Mesenchymal stem cell (in vitro differentiated cells and primary cell): ENCODE data around the gene ATG4B.

Experiments
- DNase-seq: peaks from one replicate; pipeline ENCODE4 v3.0.0-alpha.2; 2013
- H2AFZ ChIP-seq: one replicate; pipeline ENCODE4 v1.6.1; 2013; ENCODE audit warnings: low read depth, mild to moderate bottlenecking, control low read depth, inconsistent platforms, low read length, moderate library complexity
- H2AK5ac ChIP-seq: 2 replicates; pipeline ENCODE4 v1.6.1; 2013; ENCODE audit warnings: low read length, moderate library complexity, mild to moderate bottlenecking, inconsistent platforms; ENCODE audit not compliant: severe bottlenecking
- H2BK120ac ChIP-seq: one replicate; pipeline ENCODE4 v1.6.1; 2013; ENCODE audit warnings: low read depth, mild to moderate bottlenecking, inconsistent platforms, low read length, moderate library complexity
- H2BK12ac ChIP-seq, 2 experiments: one replicate each; pipeline ENCODE4 v1.6.1; 2013; ENCODE audit warnings: inconsistent platforms in 2 of 2, low read length in 2 of 2, mild to moderate bottlenecking in 2 of 2, moderate library complexity in 2 of 2, control low read depth in 1 of 2
- H2BK15ac ChIP-seq: one replicate; pipeline ENCODE4 v1.6.1; 2013; ENCODE audit warnings: mild to moderate bottlenecking, low read depth, inconsistent platforms; ENCODE audit not compliant: poor library complexity, severe bottlenecking
- H2BK5ac ChIP-seq: 2 replicates; pipeline ENCODE4 v1.6.1; 2013; ENCODE audit warnings: low read depth, mild to moderate bottlenecking, low read length, control low read depth, inconsistent platforms; ENCODE audit not compliant: poor library complexity, severe bottlenecking
- H3K14ac ChIP-seq, 2 experiments: one replicate each; pipeline ENCODE4 v1.6.1; 2013; ENCODE audit warnings: inconsistent platforms in 2 of 2, low read length in 2 of 2, control low read depth in 1 of 2, mild to moderate bottlenecking in 1 of 2, moderate library complexity in 1 of 2
- H3K18ac ChIP-seq, 2 experiments: one replicate each; pipeline ENCODE4 v1.6.1; 2013; ENCODE audit warnings: inconsistent platforms in 2 of 2, low read length in 2 of 2, control low read depth in 1 of 2, low read depth in 1 of 2, mild to moderate bottlenecking in 1 of 2
- H3K23ac ChIP-seq, 2 experiments: one replicate each; pipeline ENCODE4 v1.6.1; 2013; ENCODE audit warnings: inconsistent platforms in 2 of 2, low read length in 2 of 2, mild to moderate bottlenecking in 2 of 2, moderate library complexity in 2 of 2, control low read depth in 1 of 2
- H3K27ac ChIP-seq: 2 replicates; pipeline ENCODE4 v1.5.1; 2013; ENCODE audit warnings: mild to moderate bottlenecking, moderate library complexity, low read length, control low read depth, inconsistent platforms; ENCODE audit not compliant: poor library complexity, severe bottlenecking
- H3K27me3 ChIP-seq, 2 experiments: 2 replicates each; pipeline versions ENCODE4 v1.6.1 to v1.7.0; 2013; ENCODE audit warnings: low read length in 2 of 2, mild to moderate bottlenecking in 2 of 2, moderate library complexity in 2 of 2, control low read depth in 1 of 2, inconsistent platforms in 1 of 2; ENCODE audit not compliant: control insufficient read depth in 1 of 2, insufficient read depth in 1 of 2
- H3K36me3 ChIP-seq, 2 experiments: 2 replicates each; pipeline versions ENCODE4 v1.6.1 to v1.7.0; 2013; ENCODE audit warnings: low read length in 2 of 2, control low read depth in 1 of 2, inconsistent platforms in 1 of 2, low read depth in 1 of 2, mild to moderate bottlenecking in 1 of 2; ENCODE audit not compliant: insufficient read depth in 2 of 2, control insufficient read depth in 1 of 2
- H3K4ac ChIP-seq, 2 experiments: one replicate each; pipeline ENCODE4 v1.6.1; 2013; ENCODE audit warnings: inconsistent platforms in 2 of 2, low read length in 2 of 2, mild to moderate bottlenecking in 2 of 2, moderate library complexity in 2 of 2, control low read depth in 1 of 2, low read depth in 1 of 2
- H3K4me1 ChIP-seq: 2 replicates; pipeline ENCODE4 v1.6.1; 2013; ENCODE audit warnings: low read depth, low read length, control low read depth; ENCODE audit not compliant: control insufficient read depth, insufficient read depth
- H3K4me2 ChIP-seq: 2 replicates; pipeline ENCODE4 v1.6.1; 2013; ENCODE audit warnings: low read length, mild to moderate bottlenecking, inconsistent platforms; ENCODE audit not compliant: poor library complexity, severe bottlenecking
- H3K4me3 ChIP-seq, 2 experiments: 2 replicates each; pipeline versions ENCODE4 v1.5.1 to v1.7.0; 2013; ENCODE audit warnings: low read length in 2 of 2, mild to moderate bottlenecking in 2 of 2, control low read depth in 1 of 2, low read depth in 1 of 2; ENCODE audit not compliant: insufficient read depth in 1 of 2
- H3K79me1 ChIP-seq: replicated peaks from 2 replicates; pipeline ENCODE4 v1.6.1; 2013; ENCODE audit warnings: mild to moderate bottlenecking, control low read depth, low read length, inconsistent platforms; ENCODE audit not compliant: poor library complexity, severe bottlenecking
- H3K9ac ChIP-seq: 2 replicates; pipeline ENCODE4 v1.7.0; 2013; ENCODE audit warnings: mild to moderate bottlenecking, low read length, moderate library complexity
- H3K9me3 ChIP-seq: 2 replicates; pipeline ENCODE4 v1.7.0; 2013; ENCODE audit warnings: mild to moderate bottlenecking, low read length; ENCODE audit not compliant: control insufficient read depth
- H4K8ac ChIP-seq: one replicate; pipeline ENCODE4 v1.6.1; 2013; ENCODE audit warnings: inconsistent platforms, mild to moderate bottlenecking, low read length, moderate library complexity
- H4K91ac ChIP-seq: one replicate; pipeline ENCODE4 v1.6.1; 2013; ENCODE audit warnings: mild to moderate bottlenecking, low read length, inconsistent platforms
- WGBS: methylation state at CpG from one replicate; pipeline ENCODE4 v1.1.7; 2013; ENCODE audit warnings: mixed read lengths; 5-methylcytosine and 5-hydroxymethylcytosine counted together

The ATG4B gene

GRCh38 chr2:241608881-241609280 is 28.6 kb upstream of the ATG4B start:
- Histone ChIP-seq H2BK15ac (no peak overlapping the region), H2BK5ac (no peak overlapping the region), H3K18ac (no peak overlapping the region), H3K36me3 (peaks cover 21 to 25% of the 10 kb centered on the region in 2 experiments), H2AFZ (no peak overlapping the region), H3K27ac (no peak overlapping the region), H2BK12ac (no peak overlapping the region), H3K9me3 (no peaks in the 10 kb centered on the region), H3K4me2 (no peak overlapping the region), H3K9ac (peak overlapping the region; percentile 84), H3K4me1 (peaks cover 11% of the 10 kb centered on the region), H3K27me3 (no peaks in the 10 kb centered on the region), H2AK5ac (no peak overlapping the region), H3K14ac (no peak overlapping the region), H2BK120ac (no peak overlapping the region), H3K23ac (no peak overlapping the region), H3K79me1 (peaks cover 39% of the 10 kb centered on the region), H3K4me3 (peak overlapping the region in 1 of 2 experiments; percentile 78), H3K4ac (no peak overlapping the region), H4K91ac (peak overlapping the region; percentile 4), H4K8ac (no peak overlapping the region)
- WGBS, result 83% methylated on average over 10 of the region's 10 CpGs
- DNase-seq, result no peak

- H3K23ac ChIP-seq, result no peak overlapping the region
- DNase-seq, result peak; percentile 86
- H3K4me3 ChIP-seq, result peak overlapping the region; percentile 58 to 78
- 8% methylated on average over 66 of the region's 76 CpGs for WGBS
- peak overlapping the region; percentile 92 for H2BK15ac ChIP-seq
- peak overlapping the region; percentile 9 for H2AK5ac ChIP-seq
- no peaks in the 10 kb centered on the region for H3K27me3 ChIP-seq
- peak overlapping the region; percentile 49 to 59 for H2BK12ac ChIP-seq
- H3K36me3 ChIP-seq, result peaks cover 12 to 23% of the 10 kb centered on the region in 2 experiments
- H3K9ac ChIP-seq, result peak overlapping the region; percentile 84
- peak overlapping the region; percentile 89 for H4K8ac ChIP-seq
- peak overlapping the region; percentile 69 to 88 for H3K18ac ChIP-seq
- H2AFZ ChIP-seq, result peak overlapping the region; percentile 67
- no peaks in the 10 kb centered on the region for H3K9me3 ChIP-seq
- peak overlapping the region; percentile 74 for H4K91ac ChIP-seq
- peaks cover 42% of the 10 kb centered on the region for H3K79me1 ChIP-seq
- peak overlapping the region; percentile 59 for H3K4me2 ChIP-seq
- peak overlapping the region; percentile 15 for H3K27ac ChIP-seq
- H3K4me1 ChIP-seq, result peaks cover 11% of the 10 kb centered on the region
- H2BK5ac ChIP-seq, result no peak overlapping the region
- H3K4ac ChIP-seq, result peak overlapping the region; percentile 57 to 92
- H3K14ac ChIP-seq, result peak overlapping the region in 1 of 2 experiments; percentile 67
- peak overlapping the region; percentile 27 for H2BK120ac ChIP-seq
These were observed 27.4 kb upstream of the ATG4B start for GRCh38 chr2:241609859-241610793.

DNA sequence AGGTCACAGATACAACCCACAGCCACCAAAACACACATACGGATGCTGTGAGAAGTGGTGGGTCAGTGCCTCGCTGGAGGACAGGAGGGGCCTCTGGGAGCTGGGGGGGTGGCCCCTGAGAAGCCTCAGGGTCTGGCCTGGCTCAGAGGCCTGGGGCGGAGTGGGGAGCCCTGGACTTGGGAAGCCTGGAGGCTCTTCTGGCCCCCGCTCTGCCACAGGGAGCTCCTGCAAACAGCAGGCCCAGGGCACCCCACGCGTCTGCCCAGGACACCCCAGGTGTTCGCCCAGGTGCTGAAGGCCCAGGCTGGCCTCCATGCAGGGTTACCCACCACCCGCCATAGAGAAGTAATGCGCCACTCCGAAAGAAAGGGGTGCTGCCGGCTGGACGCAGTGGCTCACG is 26.4 kb upstream of the ATG4B start:
- H2AFZ ChIP-seq, result no peak overlapping the region
- H3K27me3 ChIP-seq, result no peaks in the 10 kb centered on the region
- peak overlapping the region; percentile 35 for H4K8ac ChIP-seq
- 93% methylated on average over 12 of the region's 13 CpGs for WGBS
- no peak overlapping the region for H2BK5ac ChIP-seq
- peaks cover 47% of the 10 kb centered on the region for H3K79me1 ChIP-seq
- H3K9ac ChIP-seq, result peak overlapping the region; percentile 84
- H2AK5ac ChIP-seq, result no peak overlapping the region
- peaks cover 4 to 29% of the 10 kb centered on the region in 2 experiments for H3K36me3 ChIP-seq
- no peak overlapping the region for H2BK12ac ChIP-seq
- H3K4me1 ChIP-seq, result peaks cover 11% of the 10 kb centered on the region
- no peak overlapping the region for H3K4me3 ChIP-seq
- DNase-seq, result no peak
- H3K23ac ChIP-seq, result no peak overlapping the region
- no peak overlapping the region for H3K4ac ChIP-seq
- no peak overlapping the region for H3K18ac ChIP-seq
- no peak overlapping the region for H2BK120ac ChIP-seq
- no peak overlapping the region for H2BK15ac ChIP-seq
- H3K27ac ChIP-seq, result no peak overlapping the region
- H3K4me2 ChIP-seq, result no peak overlapping the region
- no peak overlapping the region for H4K91ac ChIP-seq
- H3K9me3 ChIP-seq, result no peaks in the 10 kb centered on the region
- no peak overlapping the region for H3K14ac ChIP-seq
